ENCODE data around the gene YAP1.

GRCh38 chr11:102081313-102081712 is 28.9 kb upstream of the YAP1 start:
- TF ChIP-seq, protein P1, sequence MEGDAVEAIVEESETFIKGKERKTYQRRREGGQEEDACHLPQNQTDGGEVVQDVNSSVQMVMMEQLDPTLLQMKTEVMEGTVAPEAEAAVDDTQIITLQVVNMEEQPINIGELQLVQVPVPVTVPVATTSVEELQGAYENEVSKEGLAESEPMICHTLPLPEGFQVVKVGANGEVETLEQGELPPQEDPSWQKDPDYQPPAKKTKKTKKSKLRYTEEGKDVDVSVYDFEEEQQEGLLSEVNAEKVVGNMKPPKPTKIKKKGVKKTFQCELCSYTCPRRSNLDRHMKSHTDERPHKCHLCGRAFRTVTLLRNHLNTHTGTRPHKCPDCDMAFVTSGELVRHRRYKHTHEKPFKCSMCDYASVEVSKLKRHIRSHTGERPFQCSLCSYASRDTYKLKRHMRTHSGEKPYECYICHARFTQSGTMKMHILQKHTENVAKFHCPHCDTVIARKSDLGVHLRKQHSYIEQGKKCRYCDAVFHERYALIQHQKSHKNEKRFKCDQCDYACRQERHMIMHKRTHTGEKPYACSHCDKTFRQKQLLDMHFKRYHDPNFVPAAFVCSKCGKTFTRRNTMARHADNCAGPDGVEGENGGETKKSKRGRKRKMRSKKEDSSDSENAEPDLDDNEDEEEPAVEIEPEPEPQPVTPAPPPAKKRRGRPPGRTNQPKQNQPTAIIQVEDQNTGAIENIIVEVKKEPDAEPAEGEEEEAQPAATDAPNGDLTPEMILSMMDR (IDR thresholded peaks at IDR 0.05; ENCODE audit: insufficient read depth, low read length), result no peak
- TF ChIP-seq, protein P2, sequence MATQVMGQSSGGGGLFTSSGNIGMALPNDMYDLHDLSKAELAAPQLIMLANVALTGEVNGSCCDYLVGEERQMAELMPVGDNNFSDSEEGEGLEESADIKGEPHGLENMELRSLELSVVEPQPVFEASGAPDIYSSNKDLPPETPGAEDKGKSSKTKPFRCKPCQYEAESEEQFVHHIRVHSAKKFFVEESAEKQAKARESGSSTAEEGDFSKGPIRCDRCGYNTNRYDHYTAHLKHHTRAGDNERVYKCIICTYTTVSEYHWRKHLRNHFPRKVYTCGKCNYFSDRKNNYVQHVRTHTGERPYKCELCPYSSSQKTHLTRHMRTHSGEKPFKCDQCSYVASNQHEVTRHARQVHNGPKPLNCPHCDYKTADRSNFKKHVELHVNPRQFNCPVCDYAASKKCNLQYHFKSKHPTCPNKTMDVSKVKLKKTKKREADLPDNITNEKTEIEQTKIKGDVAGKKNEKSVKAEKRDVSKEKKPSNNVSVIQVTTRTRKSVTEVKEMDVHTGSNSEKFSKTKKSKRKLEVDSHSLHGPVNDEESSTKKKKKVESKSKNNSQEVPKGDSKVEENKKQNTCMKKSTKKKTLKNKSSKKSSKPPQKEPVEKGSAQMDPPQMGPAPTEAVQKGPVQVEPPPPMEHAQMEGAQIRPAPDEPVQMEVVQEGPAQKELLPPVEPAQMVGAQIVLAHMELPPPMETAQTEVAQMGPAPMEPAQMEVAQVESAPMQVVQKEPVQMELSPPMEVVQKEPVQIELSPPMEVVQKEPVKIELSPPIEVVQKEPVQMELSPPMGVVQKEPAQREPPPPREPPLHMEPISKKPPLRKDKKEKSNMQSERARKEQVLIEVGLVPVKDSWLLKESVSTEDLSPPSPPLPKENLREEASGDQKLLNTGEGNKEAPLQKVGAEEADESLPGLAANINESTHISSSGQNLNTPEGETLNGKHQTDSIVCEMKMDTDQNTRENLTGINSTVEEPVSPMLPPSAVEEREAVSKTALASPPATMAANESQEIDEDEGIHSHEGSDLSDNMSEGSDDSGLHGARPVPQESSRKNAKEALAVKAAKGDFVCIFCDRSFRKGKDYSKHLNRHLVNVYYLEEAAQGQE (IDR thresholded peaks at IDR 0.05; ENCODE audit: insufficient replicate concordance, low read depth), result no peak

Measured in HL-60 (cell line).